Measurements from ENCODE around the gene SCPEP1. TPM values are rescaled to one million over a fixed set of nuclear protein-coding genes. Genes with fewer than 3 reads are reported as not detected.

The SCPEP1 gene
- total RNA-seq, 1 experiment from 2014 or later: 29.6 TPM

- H3K36me3 Mint-ChIP-seq (ENCODE audit: insufficient read depth in 1 of 3, low read depth in 3 of 3): peaks cover 58 to 94% (median 87%) of the 10 kb centered on the region in 3 experiments
- H3K9ac ChIP-seq (ENCODE audit: extremely low read depth, insufficient read length, low read length): no peak overlapping the region
Observed at GRCh38 chr17:56934280-56934679, 43.7 kb upstream of the SCPEP1 start.

More at GRCh38 chr17:56934280-56934679, 43.7 kb upstream of the SCPEP1 start:
- Mint-ChIP-seq H3K9me3 (peaks cover 34 to 42% of the 10 kb centered on the region in 2 experiments), H3K27ac (no peak overlapping the region), H3K27me3 (ENCODE audit: low read depth) (no peaks in the 10 kb centered on the region; the same call in 1 of the 2 replicates), H3K4me3 (no peak overlapping the region), H3K4me1 (no peaks in the 10 kb centered on the region)
- H3K4me1 ChIP-seq (ENCODE audit: insufficient read depth, low read length): no peaks in the 10 kb centered on the region
- H2BK120ac ChIP-seq (ENCODE audit: low read depth, low read length, poor library complexity, severe bottlenecking): no peak overlapping the region
- no peaks in the 10 kb centered on the region for H4K20me1 ChIP-seq (ENCODE audit: control insufficient read depth, insufficient read depth, insufficient read length)
- no peak for DNase-seq
- H2AK5ac ChIP-seq (ENCODE audit: insufficient read length, low read length): no peak overlapping the region
- no peak overlapping the region for H3K4me2 ChIP-seq (ENCODE audit: insufficient read depth, insufficient read length, low read length)
- H3K23ac ChIP-seq (ENCODE audit: insufficient read length, low read depth, low read length): no peak overlapping the region
- no peak overlapping the region for H3K4ac ChIP-seq (ENCODE audit: low read depth, low read length)
- H4K5ac ChIP-seq (ENCODE audit: insufficient read length, low read depth, low read length): no peak overlapping the region
- H3K18ac ChIP-seq (ENCODE audit: insufficient read length, low read depth, low read length): no peak overlapping the region
- no peak overlapping the region for H3K14ac ChIP-seq (ENCODE audit: insufficient read depth, low read length)
- H2AFZ ChIP-seq (ENCODE audit: low read length): no peak overlapping the region
- no peak overlapping the region for H3K56ac ChIP-seq (ENCODE audit: insufficient read length, low read depth, low read length)
- H2BK5ac ChIP-seq (ENCODE audit: insufficient read length, low read length): no peak overlapping the region
- no peaks in the 10 kb centered on the region for H3K23me2 ChIP-seq (ENCODE audit: insufficient read length, low read depth, low read length, poor library complexity, severe bottlenecking)
- no peak overlapping the region for H3T11ph ChIP-seq (ENCODE audit: low read length)
- no peak overlapping the region for H4K91ac ChIP-seq (ENCODE audit: insufficient read length, low read depth, low read length)
- no peak overlapping the region for H4K8ac ChIP-seq (replicated peaks; ENCODE audit: insufficient read length, low read depth, low read length)
- H3K27ac ChIP-seq (ENCODE audit: insufficient read length, low read depth, low read length): no peak overlapping the region
- H2BK20ac ChIP-seq (ENCODE audit: low read depth, low read length, poor library complexity, severe bottlenecking): no peak overlapping the region
- H3K79me2 ChIP-seq (ENCODE audit: insufficient read depth, low read length): no peaks in the 10 kb centered on the region
- no CpG with 5 or more reads among the region's 4 CpGs for WGBS (ENCODE audit: extremely low coverage, insufficient read length, low lambda C conversion rate)
- H2BK12ac ChIP-seq (ENCODE audit: insufficient read length, low read depth, low read length): no peak overlapping the region
- H3K27me3 ChIP-seq (ENCODE audit: insufficient read depth, low read length): no peaks in the 10 kb centered on the region
- TF ChIP-seq CTCF (conservative IDR thresholded peaks at IDR 0.05): no peak
- no peak overlapping the region for H2BK15ac ChIP-seq (ENCODE audit: low read depth, low read length)
- H3K79me1 ChIP-seq (ENCODE audit: insufficient read depth, low read depth, low read length, poor library complexity, severe bottlenecking): no peaks in the 10 kb centered on the region
- peaks cover 23% of the 10 kb centered on the region for H3K9me3 ChIP-seq (ENCODE audit: control insufficient read depth, low read depth, low read length)
